SK-N-SH treated with all-trans-retinoic acid at 6 μM for 48 hours (cell line): ENCODE results near the gene CDK5RAP2.

ENCODE experiments used
- GLIS3 ChIP-seq: fragments of 250-450 bp; sonication (Bioruptor Pico); IDR thresholded peaks from 2 replicates; pipeline ENCODE4 v1.5.0; 2020; ENCODE audit warnings: mild to moderate bottlenecking, moderate library complexity
- OSR1 ChIP-seq: fragments of 250-450 bp; sonication (Bioruptor Pico); IDR thresholded peaks from 2 replicates; pipeline ENCODE4 v1.8.0; 2022; ENCODE audit warnings: moderate library complexity, mild to moderate bottlenecking, inconsistent platforms
- PATZ1 ChIP-seq: fragments of 250-450 bp; sonication (Bioruptor Pico); IDR thresholded peaks from 2 replicates; pipeline ENCODE4 v1.8.0; 2020; ENCODE audit warnings: mild to moderate bottlenecking, moderate library complexity, borderline replicate concordance
- POU6F1 ChIP-seq: fragments of 250-450 bp; sonication (Bioruptor Pico); IDR thresholded peaks from 2 replicates; pipeline ENCODE4 v1.8.0; 2021; ENCODE audit warnings: low read depth, mild to moderate bottlenecking, moderate library complexity, borderline replicate concordance
- RARB ChIP-seq: fragments of 250-450 bp; sonication (Bioruptor Pico); IDR thresholded peaks from 2 replicates; pipeline ENCODE4 v1.8.0; 2021; ENCODE audit warnings: mild to moderate bottlenecking, moderate library complexity
- ZC3H10 ChIP-seq: fragments of 250-450 bp; sonication (Bioruptor Pico); IDR thresholded peaks from 2 replicates; pipeline ENCODE4 v1.5.1; 2021; ENCODE audit warnings: mild to moderate bottlenecking, moderate library complexity
- ZFP3 ChIP-seq: fragments of 250-450 bp; sonication (Bioruptor Pico); IDR thresholded peaks from 2 replicates; pipeline ENCODE4 v1.5.0; 2020; ENCODE audit warnings: mild to moderate bottlenecking, moderate library complexity
- ZFP30 ChIP-seq: fragments of 450-650 bp; formaldehyde crosslinking; IDR thresholded peaks from 2 replicates; pipeline ENCODE4 v1.5.0; 2022; ENCODE audit warnings: mild to moderate bottlenecking, moderate library complexity
- ZNF70 ChIP-seq: fragments of 450-650 bp; formaldehyde crosslinking; IDR thresholded peaks from 2 replicates; pipeline ENCODE4 v1.5.0; 2020; ENCODE audit warnings: mild to moderate bottlenecking, moderate library complexity
- ZNF8 ChIP-seq: fragments of 450-650 bp; formaldehyde crosslinking; IDR thresholded peaks from 2 replicates; pipeline ENCODE4 v1.5.0; 2020; ENCODE audit warnings: mild to moderate bottlenecking, moderate library complexity

- TF ChIP-seq OSR1 (no peak), ZFP30 (CRISPR knock-in tag) (no peak), ZNF70 (no peak), GLIS3 (CRISPR knock-in tag) (no peak), PATZ1 (no peak), ZNF8 (CRISPR knock-in tag) (no peak), ZFP3 (no peak), RARB (no peak), ZC3H10 (CRISPR knock-in tag) (no peak), POU6F1 (CRISPR knock-in tag) (no peak)
Observed at GRCh38 chr9:120383999-120384924, 195.7 kb downstream of the CDK5RAP2 start.
